DND-41 (cell line): ENCODE results near the gene PABPN1L.

Source experiments
- EZH2 ChIP-seq: IDR thresholded peaks from 3 replicates; pipeline ENCODE4 v1.6.1; 2012; ENCODE audit warnings: borderline replicate concordance, low read depth, mild to moderate bottlenecking, moderate library complexity, low read length, inconsistent platforms; ENCODE audit not compliant: severe bottlenecking
- TF ChIP-seq, protein P1 (sequence below): IDR thresholded peaks from 2 replicates; pipeline ENCODE4 v1.5.1; 2012; ENCODE audit warnings: borderline replicate concordance, low read length, moderate library complexity, mild to moderate bottlenecking; ENCODE audit not compliant: poor library complexity, severe bottlenecking; ENCODE audit errors: extremely low read depth

DNA sequence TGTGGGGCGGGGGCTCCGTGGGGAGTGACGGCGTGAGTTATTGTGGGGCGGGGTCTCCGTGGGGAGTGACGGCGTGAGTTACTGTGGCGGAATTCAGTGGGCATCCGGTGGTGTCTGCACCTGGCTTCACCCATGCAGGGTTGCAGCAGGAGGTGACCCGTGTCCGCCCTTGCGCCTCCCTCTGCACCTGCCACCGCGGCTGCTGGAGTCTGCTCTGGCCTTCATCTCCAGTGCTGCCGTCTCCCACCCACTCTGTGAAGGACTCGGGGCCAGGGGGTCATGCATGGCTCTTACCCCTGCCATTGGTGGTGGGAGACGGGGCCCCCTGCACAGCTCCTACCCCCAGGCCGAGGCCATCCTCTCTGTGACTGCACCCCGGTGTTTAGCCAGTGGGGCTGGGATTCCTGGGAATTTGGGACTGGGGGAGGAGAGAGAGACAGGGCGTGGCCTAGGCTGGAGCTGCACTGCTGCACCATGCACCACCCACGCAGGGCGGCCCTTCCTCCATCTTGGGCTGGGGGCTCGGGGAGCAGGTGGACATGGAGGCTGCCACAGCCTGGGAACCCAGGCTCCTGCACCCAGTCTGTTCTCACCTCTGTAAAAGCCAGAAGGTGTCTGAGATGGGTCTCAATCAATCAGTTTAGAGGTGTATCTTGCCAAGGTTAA lies 1.3 kb upstream of the PABPN1L start:
- no peak for TF ChIP-seq EZH2
- TF ChIP-seq, protein P1, sequence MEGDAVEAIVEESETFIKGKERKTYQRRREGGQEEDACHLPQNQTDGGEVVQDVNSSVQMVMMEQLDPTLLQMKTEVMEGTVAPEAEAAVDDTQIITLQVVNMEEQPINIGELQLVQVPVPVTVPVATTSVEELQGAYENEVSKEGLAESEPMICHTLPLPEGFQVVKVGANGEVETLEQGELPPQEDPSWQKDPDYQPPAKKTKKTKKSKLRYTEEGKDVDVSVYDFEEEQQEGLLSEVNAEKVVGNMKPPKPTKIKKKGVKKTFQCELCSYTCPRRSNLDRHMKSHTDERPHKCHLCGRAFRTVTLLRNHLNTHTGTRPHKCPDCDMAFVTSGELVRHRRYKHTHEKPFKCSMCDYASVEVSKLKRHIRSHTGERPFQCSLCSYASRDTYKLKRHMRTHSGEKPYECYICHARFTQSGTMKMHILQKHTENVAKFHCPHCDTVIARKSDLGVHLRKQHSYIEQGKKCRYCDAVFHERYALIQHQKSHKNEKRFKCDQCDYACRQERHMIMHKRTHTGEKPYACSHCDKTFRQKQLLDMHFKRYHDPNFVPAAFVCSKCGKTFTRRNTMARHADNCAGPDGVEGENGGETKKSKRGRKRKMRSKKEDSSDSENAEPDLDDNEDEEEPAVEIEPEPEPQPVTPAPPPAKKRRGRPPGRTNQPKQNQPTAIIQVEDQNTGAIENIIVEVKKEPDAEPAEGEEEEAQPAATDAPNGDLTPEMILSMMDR, result no peak
